ENCODE results near the gene AOAH.

Gene AOAH

GRCh38 chr7:36478745-36479144 lies 245.5 kb downstream of the AOAH start:
- no peak for TF ChIP-seq USF1 (IDR thresholded peaks at IDR 0.05)
- TF ChIP-seq MAX (IDR thresholded peaks at IDR 0.05), result no peak
- TF ChIP-seq NFIC (IDR thresholded peaks at IDR 0.05), result no peak
- TF ChIP-seq FOXM1 (IDR thresholded peaks at IDR 0.05; ENCODE audit: borderline replicate concordance, low read depth), result no peak
- no peak for TF ChIP-seq REST (IDR thresholded peaks at IDR 0.05; ENCODE audit: low read depth)
- TF ChIP-seq RAD21 (IDR thresholded peaks at IDR 0.05; ENCODE audit: low read depth), result no peak
- TF ChIP-seq CREB1 (IDR thresholded peaks at IDR 0.05; ENCODE audit: low read depth), result no peak
- no peak for TF ChIP-seq TCF12 (IDR thresholded peaks at IDR 0.05; ENCODE audit: low read depth)
- TF ChIP-seq YY1 (IDR thresholded peaks at IDR 0.05; ENCODE audit: low read depth), result no peak
- TF ChIP-seq TEAD4 (IDR thresholded peaks at IDR 0.05), result no peak
- TF ChIP-seq TAF1 (IDR thresholded peaks at IDR 0.05; ENCODE audit: low read depth), result no peak
- no peak for TF ChIP-seq EGR1 (IDR thresholded peaks at IDR 0.05)
- no peak for TF ChIP-seq ZBTB7A (IDR thresholded peaks at IDR 0.05; ENCODE audit: low read depth)
- no peak for TF ChIP-seq CEBPB (IDR thresholded peaks at IDR 0.05)
- TF ChIP-seq EP300 (IDR thresholded peaks at IDR 0.05; ENCODE audit: borderline replicate concordance), result no peak

GRCh38 chr7:36475381-36475780 lies 248.9 kb downstream of the AOAH start:
- TF ChIP-seq RAD21 (IDR thresholded peaks at IDR 0.05; ENCODE audit: low read depth) (no peak), REST (IDR thresholded peaks at IDR 0.05; ENCODE audit: low read depth) (no peak), TCF12 (IDR thresholded peaks at IDR 0.05; ENCODE audit: low read depth) (no peak), FOXM1 (IDR thresholded peaks at IDR 0.05; ENCODE audit: borderline replicate concordance, low read depth) (no peak), ZBTB7A (IDR thresholded peaks at IDR 0.05; ENCODE audit: low read depth) (no peak), NFIC (IDR thresholded peaks at IDR 0.05) (no peak), CREB1 (IDR thresholded peaks at IDR 0.05; ENCODE audit: low read depth) (no peak), CEBPB (IDR thresholded peaks at IDR 0.05) (no peak), EGR1 (IDR thresholded peaks at IDR 0.05) (no peak), USF1 (IDR thresholded peaks at IDR 0.05) (no peak), YY1 (IDR thresholded peaks at IDR 0.05; ENCODE audit: low read depth) (no peak), MAX (IDR thresholded peaks at IDR 0.05) (no peak), EP300 (IDR thresholded peaks at IDR 0.05; ENCODE audit: borderline replicate concordance) (no peak)

GRCh38 chr7:36475011-36475342 lies 249.3 kb downstream of the AOAH start:
- TF ChIP-seq FOXM1 (IDR thresholded peaks at IDR 0.05; ENCODE audit: borderline replicate concordance, low read depth) (no peak), REST (IDR thresholded peaks at IDR 0.05; ENCODE audit: low read depth) (no peak), RAD21 (IDR thresholded peaks at IDR 0.05; ENCODE audit: low read depth) (no peak), TCF12 (IDR thresholded peaks at IDR 0.05; ENCODE audit: low read depth) (no peak), CEBPB (IDR thresholded peaks at IDR 0.05) (no peak), NFIC (IDR thresholded peaks at IDR 0.05) (no peak), TEAD4 (IDR thresholded peaks at IDR 0.05) (no peak), EP300 (IDR thresholded peaks at IDR 0.05; ENCODE audit: borderline replicate concordance) (no peak), ZBTB7A (IDR thresholded peaks at IDR 0.05; ENCODE audit: low read depth) (no peak), YY1 (IDR thresholded peaks at IDR 0.05; ENCODE audit: low read depth) (no peak), EGR1 (IDR thresholded peaks at IDR 0.05) (no peak)

- no peak for TF ChIP-seq NFIC (IDR thresholded peaks at IDR 0.05)
- TF ChIP-seq FOXM1 (IDR thresholded peaks at IDR 0.05; ENCODE audit: borderline replicate concordance, low read depth), result no peak
- TF ChIP-seq EGR1 (IDR thresholded peaks at IDR 0.05), result no peak
Observed at GRCh38 chr7:36474283-36475010, 249.8 kb downstream of the AOAH start.

All from Ishikawa (cell line).